WI38 (cell line): ENCODE results near the gene SUDS3.

ENCODE experiments used
- H3K4me3 ChIP-seq: 2 replicates; pipeline ENCODE4 v1.5.1; 2011; ENCODE audit warnings: low read depth, mild to moderate bottlenecking, control low read depth, low read length
- CTCF ChIP-seq: IDR thresholded peaks from 2 replicates; pipeline ENCODE4 v1.5.1; 2012; ENCODE audit warnings: low read depth, mild to moderate bottlenecking, control low read depth, low read length

The SUDS3 gene

GRCh38 chr12:118357257-118358007 is 18.9 kb upstream of the SUDS3 start:
- H3K4me3 ChIP-seq: no peak overlapping the region
- no peak for TF ChIP-seq CTCF

- no peak overlapping the region for H3K4me3 ChIP-seq
These were observed 18.4 kb upstream of the SUDS3 start for GRCh38 chr12:118358008-118358359.

GRCh38 chr12:118358612-118359540 is 17.5 kb upstream of the SUDS3 start:
- no peak for TF ChIP-seq CTCF
- peak overlapping the region; percentile 29 for H3K4me3 ChIP-seq

More at GRCh38 chr12:118358008-118358359, 18.4 kb upstream of the SUDS3 start:
- no peak for TF ChIP-seq CTCF

- H3K4me3 ChIP-seq: no peak overlapping the region
- no peak for TF ChIP-seq CTCF
These were observed 16.8 kb upstream of the SUDS3 start for GRCh38 chr12:118359541-118359915.

- TF ChIP-seq CTCF: no peak
- no peak overlapping the region for H3K4me3 ChIP-seq
These were observed 15.3 kb upstream of the SUDS3 start for GRCh38 chr12:118361092-118361404.

GRCh38 chr12:118361889-118362288 is 14.5 kb upstream of the SUDS3 start:
- no peak for TF ChIP-seq CTCF
- H3K4me3 ChIP-seq: no peak overlapping the region

GRCh38 chr12:118368821-118369220 is 7.5 kb upstream of the SUDS3 start:
- no peak for TF ChIP-seq CTCF
- no peak overlapping the region for H3K4me3 ChIP-seq
